Heart left ventricle (tissue), 13 donors: ENCODE results near the gene PACSIN1.

Experiments used
- POLR2A ChIP-seq, 2 donors: fragments of 450-650 bp; IDR thresholded peaks; one replicate each; pipeline ENCODE4 v1.6.1; 2017; ENCODE audit warnings: antibody characterized with exemption in 2 of 2, mild to moderate bottlenecking in 2 of 2, moderate library complexity in 2 of 2
- TF ChIP-seq, protein P1 (sequence below), 12 donors: fragments of 200-600 bp; sonication (generic) in 4 of 12; IDR thresholded peaks; one replicate each; pipeline versions ENCODE4 v1.5.0 to v1.8.0; 2018 to 2022; ENCODE audit warnings: antibody characterized with exemption in 12 of 12, mild to moderate bottlenecking in 5 of 12
- donor health status: ischemic (EF 13 %, LVEDD 7.1; RV severe dilation, severe dysfunction).
- donor health status: DM: no; HTN: yes; CAD: no.
- donor health status: DM: no; HTN: no; CAD: no.
- donor health status: ischemic (EF 25% LVEDD 6.9; RV normal size, moderate dysfunction).
- donor health status: ischemic (EF 25% LVEDD 5.7; RV mildly dilated, moderate dysfunction).
- donor health status: ischemic (EF 35%, LVEDD 5.7; RV mildly dilated, moderate dysfunction).
- donor health status: nonischemic (EF 11% LVEDD 7.7; RV severe dilation, severe dysfunction).
- donor health status: DM: yes; HTN: yes; CAD: no.
- donor health status: PGD.
- donor health status: ischemic (EF 29% LVEDD 5.4; RV normal size, mild dysfunction).
- donor health status: nonischemic (EF 23%, LVEDD 6.1; RV moderate dilation, normal function).

DNA sequence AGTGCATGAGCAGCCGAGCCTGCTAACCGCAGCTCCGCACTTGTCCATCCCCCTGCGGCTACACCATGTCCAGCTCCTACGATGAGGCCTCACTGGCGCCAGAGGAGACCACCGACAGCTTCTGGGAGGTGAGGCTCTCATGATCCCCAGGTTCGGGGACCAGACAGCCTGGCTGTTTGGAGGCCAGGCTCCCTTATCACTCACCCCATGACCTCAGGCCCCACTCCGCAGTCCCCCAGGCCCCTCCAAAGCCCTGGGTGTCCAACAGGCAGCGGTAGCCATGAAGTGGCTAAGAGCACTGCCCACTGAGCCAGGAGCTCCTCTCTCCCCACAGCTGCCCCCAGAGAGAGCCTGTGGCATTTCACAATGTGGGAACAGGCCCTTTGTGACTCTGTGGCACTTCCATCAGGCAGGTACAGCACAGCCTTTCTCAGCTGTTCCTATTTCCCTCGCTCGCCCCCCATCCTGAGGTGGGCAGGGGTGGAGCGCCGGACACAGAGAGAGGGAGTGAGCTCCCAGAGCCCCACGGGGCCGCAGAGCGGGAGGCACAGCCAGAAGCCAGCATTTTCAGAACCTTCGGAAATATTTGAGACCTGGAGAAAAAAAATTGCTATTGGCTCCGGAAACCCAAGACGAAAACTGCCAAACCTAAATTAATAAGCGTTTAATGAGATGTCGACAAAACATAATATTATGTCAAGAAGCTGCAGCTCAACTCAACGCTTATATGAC is 60.5 kb downstream of the PACSIN1 start:
- TF ChIP-seq POLR2A (IDR thresholded peaks at IDR 0.05) = no peak
- TF ChIP-seq, protein P1, sequence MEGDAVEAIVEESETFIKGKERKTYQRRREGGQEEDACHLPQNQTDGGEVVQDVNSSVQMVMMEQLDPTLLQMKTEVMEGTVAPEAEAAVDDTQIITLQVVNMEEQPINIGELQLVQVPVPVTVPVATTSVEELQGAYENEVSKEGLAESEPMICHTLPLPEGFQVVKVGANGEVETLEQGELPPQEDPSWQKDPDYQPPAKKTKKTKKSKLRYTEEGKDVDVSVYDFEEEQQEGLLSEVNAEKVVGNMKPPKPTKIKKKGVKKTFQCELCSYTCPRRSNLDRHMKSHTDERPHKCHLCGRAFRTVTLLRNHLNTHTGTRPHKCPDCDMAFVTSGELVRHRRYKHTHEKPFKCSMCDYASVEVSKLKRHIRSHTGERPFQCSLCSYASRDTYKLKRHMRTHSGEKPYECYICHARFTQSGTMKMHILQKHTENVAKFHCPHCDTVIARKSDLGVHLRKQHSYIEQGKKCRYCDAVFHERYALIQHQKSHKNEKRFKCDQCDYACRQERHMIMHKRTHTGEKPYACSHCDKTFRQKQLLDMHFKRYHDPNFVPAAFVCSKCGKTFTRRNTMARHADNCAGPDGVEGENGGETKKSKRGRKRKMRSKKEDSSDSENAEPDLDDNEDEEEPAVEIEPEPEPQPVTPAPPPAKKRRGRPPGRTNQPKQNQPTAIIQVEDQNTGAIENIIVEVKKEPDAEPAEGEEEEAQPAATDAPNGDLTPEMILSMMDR (IDR thresholded peaks at IDR 0.05) = no peak
